Left forelimb (tissue), 1 donor: Measurements from ENCODE around the gene WDR81.
"Not testable (repeated sequence)": the region's sequence is repeated elsewhere in the genome, so short reads cannot be mapped to it uniquely, and the experiment has no call there.

ENCODE experiments used
- DNase-seq: peaks from one replicate; pipeline ENCODE4 v3.0.0-alpha.2; 2018; ENCODE audit warnings: low spot score

Gene WDR81

GRCh38 chr17:1730326-1731193, 6.1 kb downstream of the WDR81 start:
- DNase-seq, result peak; percentile 84

- DNase-seq, result no peak
Observed at GRCh38 chr17:1731194-1731506, 6.6 kb downstream of the WDR81 start.

GRCh38 chr17:1732241-1732832, 7.8 kb downstream of the WDR81 start:
- no peak for DNase-seq

GRCh38 chr17:1732833-1733321, 8.4 kb downstream of the WDR81 start:
- DNase-seq, result no peak

- DNase-seq, result no peak
Observed at GRCh38 chr17:1733759-1734158, 9.3 kb downstream of the WDR81 start.

- DNase-seq, result no peak
Observed at GRCh38 chr17:1735418-1735817, 10.9 kb downstream of the WDR81 start.

GRCh38 chr17:1735834-1736347, 11.4 kb downstream of the WDR81 start:
- DNase-seq, result peak; percentile 63

- no peak for DNase-seq
Observed at GRCh38 chr17:1736348-1737281, 12.1 kb downstream of the WDR81 start.

- no peak for DNase-seq
Observed at GRCh38 chr17:1737531-1738291, 13.2 kb downstream of the WDR81 start.

- not testable (repeated sequence) for DNase-seq
Observed at GRCh38 chr17:1741899-1742298, 17.4 kb downstream of the WDR81 start.

GRCh38 chr17:1742371-1743087, 18.0 kb downstream of the WDR81 start, which contains the start of gene SERPINF2:
SERPINF2 (plus strand) TSS chr17:1742871; CDS start chr17:1744996, 2,125 bp downstream.
- DNase-seq, result no peak

- peak; percentile 63 for DNase-seq
Observed at GRCh38 chr17:1743088-1743439, 18.6 kb downstream of the WDR81 start.

- DNase-seq, result no peak
Observed at GRCh38 chr17:1744551-1745512, 20.3 kb downstream of the WDR81 start.

GRCh38 chr17:1745513-1746020, 21.1 kb downstream of the WDR81 start:
- no peak for DNase-seq

- no peak for DNase-seq
Observed at GRCh38 chr17:1746975-1747543, 22.6 kb downstream of the WDR81 start.

- DNase-seq, result no peak
Observed at GRCh38 chr17:1750628-1751027, 26.1 kb downstream of the WDR81 start.

GRCh38 chr17:1752425-1753262, 28.1 kb downstream of the WDR81 start:
- DNase-seq, result no peak
